B cell (primary cell): Measurements from ENCODE around the gene SEMA3G.

ENCODE experiments used
- CTCF ChIP-seq: fragments of 200-600 bp; IDR thresholded peaks from one replicate; pipeline ENCODE4 v1.8.0; 2022; ENCODE audit warnings: antibody characterized with exemption, mild to moderate bottlenecking
- EZH2 ChIP-seq: IDR thresholded peaks from 2 replicates; pipeline ENCODE4 v1.6.1; 2012; ENCODE audit warnings: borderline replicate concordance, low read depth, mild to moderate bottlenecking, moderate library complexity, low read length; ENCODE audit not compliant: insufficient read depth, poor library complexity, severe bottlenecking

GRCh38 chr3:52489453-52489852, 44.5 kb upstream of the SEMA3G start:
- TF ChIP-seq CTCF (no peak), EZH2 (no peak)
